A673 (cell line): ENCODE data around the gene TLNRD1. TPM values are rescaled to one million over a fixed set of nuclear protein-coding genes. Genes with fewer than 3 reads are reported as not detected.

Experiments used
- Bru-seq: library from RNA; stranded (reverse); fragments of 400-500 nt; gene quantifications from one replicate; lab custom pipeline; 2021; lab: Mats Ljungman, UMichigan
- BruChase-seq, 2 experiments: library from RNA; stranded (reverse); fragments of 400-500 nt; gene quantifications; one replicate each; lab custom pipeline; 2021; lab: Mats Ljungman, UMichigan
- BruUV-seq: library from RNA; stranded (reverse); fragments of 400-500 nt; replicated peaks from 2 replicates; lab custom pipeline; 2021; lab: Mats Ljungman, UMichigan
- CTCF ChIA-PET: fragments of 300-600 bp; sonication (Branson Sonifier 250); formaldehyde crosslinking; loops from one replicate; lab custom pipeline; 2022; ENCODE audit warnings: antibody characterized with exemption; lab: Charles Lee
- POLR2A ChIA-PET: fragments of 300-600 bp; sonication (Branson Sonifier 250); formaldehyde crosslinking; loops from one replicate; lab custom pipeline; 2022; ENCODE audit warnings: antibody characterized with exemption; ENCODE audit not compliant: low non-redundant PET; lab: Charles Lee
- DNase-seq: peaks from one replicate; pipeline ENCODE4 v3.0.0-alpha.2; 2015; ENCODE audit warnings: low spot score
- H3K27ac ChIP-seq: fragments of 200-600 bp; sonication (generic); 2 replicates; pipeline ENCODE4 v1.5.1; 2016; ENCODE audit warnings: mixed run types, low read depth, mild to moderate bottlenecking, mixed read lengths, antibody characterized with exemption, low read length; ENCODE audit not compliant: poor library complexity, severe bottlenecking
- H3K27me3 ChIP-seq: fragments of 200-600 bp; sonication (generic); replicated peaks from 2 replicates; pipeline ENCODE4 v1.6.1; 2017; ENCODE audit warnings: mixed run types, low read depth, mild to moderate bottlenecking, mixed read lengths, antibody characterized with exemption, low read length; ENCODE audit not compliant: insufficient read depth, poor library complexity
- H3K36me3 ChIP-seq: fragments of 200-600 bp; sonication (generic); 2 replicates; pipeline ENCODE4 v1.6.1; 2016; ENCODE audit warnings: mixed run types, mild to moderate bottlenecking, mixed read lengths, antibody characterized with exemption, low read length; ENCODE audit not compliant: insufficient read depth, poor library complexity, severe bottlenecking
- H3K4me1 ChIP-seq: fragments of 200-600 bp; sonication (generic); 2 replicates; pipeline ENCODE4 v1.6.1; 2017; ENCODE audit warnings: mixed run types, mild to moderate bottlenecking, mixed read lengths, antibody characterized with exemption, low read length; ENCODE audit not compliant: insufficient read depth, poor library complexity, severe bottlenecking
- H3K4me3 ChIP-seq: fragments of 200-600 bp; sonication (generic); 2 replicates; pipeline ENCODE4 v1.5.1; 2016; ENCODE audit warnings: low read depth, mixed run types, mild to moderate bottlenecking, mixed read lengths, low read length; ENCODE audit not compliant: poor library complexity, severe bottlenecking
- H3K9me3 ChIP-seq: fragments of 200-600 bp; sonication (generic); 2 replicates; pipeline ENCODE4 v1.6.1; 2016; ENCODE audit warnings: mixed run types, low read depth, mild to moderate bottlenecking, mixed read lengths, antibody characterized with exemption, low read length; ENCODE audit not compliant: poor library complexity, severe bottlenecking
- EZH2 ChIP-seq: fragments of 200-600 bp; sonication (generic); IDR thresholded peaks from 2 replicates; pipeline ENCODE4 v1.6.1; 2017; ENCODE audit warnings: borderline replicate concordance, low read depth, mild to moderate bottlenecking, mixed read lengths, antibody characterized with exemption, low read length; ENCODE audit not compliant: poor library complexity, severe bottlenecking
- intact Hi-C: fragments of 100-400 bp; cut with micrococcal nuclease; formaldehyde crosslinking; loops from one replicate; pipeline ENCODE4 v1.10.0; 2022; ENCODE audit not compliant: unreplicated experiment
- long read RNA-seq: library from polyadenylated mRNA; stranded (forward); transcript quantifications from one replicate; pipeline ENCODE4 v2.0.0, GENCODE V29; 2022
- total RNA-seq: library from RNA; stranded (reverse); gene quantifications from 2 replicates; pipeline ENCODE4 v1.2.3, GENCODE V29; 2021
- TF ChIP-seq, protein P1 (sequence below): fragments of 300-800, 200-600 bp; sonication (generic); conservative IDR thresholded peaks from 2 replicates; pipeline ENCODE4 v1.5.1; 2017; ENCODE audit warnings: low read depth, mild to moderate bottlenecking, antibody characterized with exemption, low read length, moderate library complexity, mixed read lengths

The TLNRD1 gene
- total RNA-seq (21.0 and 21.8 TPM in 2 replicates), Bru-seq, nascent RNA (percentile 86 among the genes with signal in this experiment), BruChase-seq, experiment 1, labeled RNA remaining after a 2-hour chase (percentile 94 among the genes with signal in this experiment), BruChase-seq, experiment 2, labeled RNA remaining after a 6-hour chase (percentile 94 among the genes with signal in this experiment)
- long read RNA-seq, full-length matches to known transcripts: 47 of 49 reads
- long read RNA-seq, partial matches to known transcripts: 0 of 49 reads
- long read RNA-seq, other reads (novel, unspliced or antisense): 2 of 49 reads

DNA sequence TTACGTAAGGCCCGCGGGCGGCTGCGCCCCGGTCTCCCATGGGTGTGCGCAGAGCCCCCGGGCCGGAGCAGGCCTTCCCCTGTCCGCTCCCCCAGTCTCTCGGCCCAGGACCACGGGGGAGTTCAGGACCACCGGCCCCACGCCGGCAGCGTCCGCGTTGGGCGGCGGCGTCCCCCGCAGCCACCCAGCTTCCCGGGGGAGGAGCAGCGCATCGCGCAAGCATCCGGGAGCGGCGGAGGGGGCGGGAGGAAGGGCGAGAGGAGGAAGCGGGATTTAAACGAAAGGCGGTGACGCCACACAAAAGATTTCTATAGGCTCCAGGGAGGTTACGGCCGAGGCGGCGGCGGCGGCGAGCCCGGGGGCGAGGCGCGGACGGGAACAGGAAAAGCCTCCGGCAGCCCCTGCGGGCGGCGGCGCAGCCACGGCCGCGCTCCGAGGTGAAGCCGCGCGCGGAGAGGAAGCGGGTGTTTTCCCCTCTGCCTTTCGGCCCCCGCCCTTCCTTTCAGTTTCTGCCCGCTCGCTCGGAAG, at the start of gene TLNRD1:
TSS of gene TLNRD1 (plus strand) at position 300 of the 528 bp plus-strand sequence. CDS start 1,349 bp downstream, outside the sequence.
- Histone ChIP-seq H3K36me3 (no peaks in the 10 kb centered on the region), H3K4me3 (peak within 1 kb of the TSS; percentile 91), H3K27ac (peak within 1 kb of the TSS; percentile 96), H3K27me3 (no peaks in the 10 kb centered on the region), H3K4me1 (peaks cover 14% of the 10 kb centered on the region), H3K9me3 (no peaks in the 10 kb centered on the region)
- peak; percentile 94 for DNase-seq
- ChIA-PET POLR2A (interaction anchor here (0.6 to 0.7 kb wide), 2 partner anchors 10 to 33 kb away, joined by 3 to 6 read pairs; no protein-coding TSS in a partner anchor), CTCF (no interaction called here)
- no TSS peak for BruUV-seq
- intact Hi-C loops: loop anchor here (5.0 to 10.0 kb wide), 2 partner anchors 64 to 107 kb away; no protein-coding TSS in a partner anchor
- TF ChIP-seq, protein P1, sequence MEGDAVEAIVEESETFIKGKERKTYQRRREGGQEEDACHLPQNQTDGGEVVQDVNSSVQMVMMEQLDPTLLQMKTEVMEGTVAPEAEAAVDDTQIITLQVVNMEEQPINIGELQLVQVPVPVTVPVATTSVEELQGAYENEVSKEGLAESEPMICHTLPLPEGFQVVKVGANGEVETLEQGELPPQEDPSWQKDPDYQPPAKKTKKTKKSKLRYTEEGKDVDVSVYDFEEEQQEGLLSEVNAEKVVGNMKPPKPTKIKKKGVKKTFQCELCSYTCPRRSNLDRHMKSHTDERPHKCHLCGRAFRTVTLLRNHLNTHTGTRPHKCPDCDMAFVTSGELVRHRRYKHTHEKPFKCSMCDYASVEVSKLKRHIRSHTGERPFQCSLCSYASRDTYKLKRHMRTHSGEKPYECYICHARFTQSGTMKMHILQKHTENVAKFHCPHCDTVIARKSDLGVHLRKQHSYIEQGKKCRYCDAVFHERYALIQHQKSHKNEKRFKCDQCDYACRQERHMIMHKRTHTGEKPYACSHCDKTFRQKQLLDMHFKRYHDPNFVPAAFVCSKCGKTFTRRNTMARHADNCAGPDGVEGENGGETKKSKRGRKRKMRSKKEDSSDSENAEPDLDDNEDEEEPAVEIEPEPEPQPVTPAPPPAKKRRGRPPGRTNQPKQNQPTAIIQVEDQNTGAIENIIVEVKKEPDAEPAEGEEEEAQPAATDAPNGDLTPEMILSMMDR: no peak
- TF ChIP-seq EZH2: no peak

DNA sequence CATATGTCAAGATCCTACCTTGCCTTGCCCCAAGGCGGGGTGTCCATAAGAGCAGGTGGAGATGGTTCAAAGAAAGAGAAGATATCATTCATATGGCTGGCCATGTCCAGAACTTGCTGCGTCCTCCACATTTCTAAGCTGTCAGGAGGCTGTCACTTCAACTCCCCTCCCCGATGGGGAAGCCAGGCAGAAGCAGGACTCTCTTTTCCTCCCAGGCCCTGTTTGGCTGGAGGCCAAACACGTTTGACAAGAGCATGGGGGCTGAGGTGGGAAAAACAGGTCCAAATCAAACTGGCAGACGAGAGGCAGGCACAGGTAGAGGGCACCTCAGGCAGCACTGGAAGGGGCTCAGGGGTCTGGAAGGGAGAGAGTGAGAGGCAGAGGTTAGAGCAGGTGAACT, 48.8 kb upstream of the TLNRD1 start:
- intact Hi-C loops: no loop called here
- ChIA-PET POLR2A (no interaction called here), CTCF (no interaction called here)
- DNase-seq: no peak
- Histone ChIP-seq H3K4me1 (no peaks in the 10 kb centered on the region), H3K4me3 (no peak overlapping the region), H3K36me3 (no peaks in the 10 kb centered on the region), H3K27ac (no peak overlapping the region), H3K27me3 (no peaks in the 10 kb centered on the region), H3K9me3 (no peaks in the 10 kb centered on the region)
- no TSS peak for BruUV-seq
- TF ChIP-seq, protein P1: no peak
- no peak for TF ChIP-seq EZH2

DNA sequence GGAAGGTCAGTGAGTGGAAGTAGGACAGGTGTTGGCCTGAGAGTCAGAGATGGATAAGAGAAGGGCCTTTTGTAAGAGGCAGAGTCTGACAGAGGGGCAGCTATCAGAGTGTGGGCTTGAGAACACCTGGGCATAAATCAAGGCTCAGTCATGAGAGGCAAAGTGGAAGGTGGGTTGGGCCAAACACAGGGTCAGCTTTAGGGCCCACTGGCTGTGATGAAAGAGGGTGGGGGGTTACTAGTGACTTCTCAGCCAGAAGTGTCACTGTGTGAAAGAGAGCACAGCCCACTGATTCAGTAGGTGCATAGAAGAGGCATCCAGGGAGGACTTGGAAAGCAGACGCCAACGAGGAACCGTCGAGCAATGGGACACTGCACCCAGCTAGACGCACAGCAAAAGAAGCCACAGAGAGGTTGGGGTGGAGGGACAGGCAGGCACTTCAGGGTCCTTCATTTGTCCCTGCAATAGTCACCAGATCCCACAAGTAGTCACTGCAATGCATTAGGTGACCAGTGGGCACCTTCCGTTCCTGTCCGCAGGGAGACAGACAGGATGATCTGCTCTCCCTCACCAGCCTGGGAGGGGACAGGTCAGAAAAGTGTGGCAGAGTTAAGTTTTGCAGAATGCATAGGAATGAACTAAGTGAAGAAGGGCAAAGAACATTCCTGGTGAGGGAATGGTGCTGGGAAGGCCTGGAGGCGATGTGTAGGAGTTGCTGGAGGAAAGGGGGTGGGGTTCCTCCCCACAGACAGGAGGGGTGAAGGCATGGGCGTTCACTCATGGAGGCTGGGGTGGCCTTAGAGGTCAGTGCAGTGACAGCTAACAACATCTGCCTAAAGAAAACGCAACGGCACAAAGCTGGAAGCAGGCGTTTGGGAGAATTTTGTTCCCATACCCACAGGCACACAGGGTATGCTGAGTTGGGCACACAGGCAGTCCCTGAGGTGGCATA, 47.4 kb upstream of the TLNRD1 start:
- intact Hi-C loops: no loop called here
- no TSS peak for BruUV-seq
- ChIA-PET CTCF (no interaction called here), POLR2A (interaction anchor here (0.6 kb wide), 1 partner anchor 459 kb away, joined by 3 read pairs; no protein-coding TSS in a partner anchor)
- no peak overlapping the region for H3K4me3 ChIP-seq
- no peaks in the 10 kb centered on the region for H3K9me3 ChIP-seq
- H3K4me1 ChIP-seq: no peaks in the 10 kb centered on the region
- H3K27ac ChIP-seq: no peak overlapping the region
- no peaks in the 10 kb centered on the region for H3K27me3 ChIP-seq
- DNase-seq: no peak
- TF ChIP-seq, protein P1: no peak
- TF ChIP-seq EZH2: no peak
- H3K36me3 ChIP-seq: no peaks in the 10 kb centered on the region
